GM12878 (cell line): ENCODE measurements around the gene PGBD5. TPM values are rescaled to one million over a fixed set of nuclear protein-coding genes. Genes with fewer than 3 reads are reported as not detected.

Source experiments
- ATAC-seq: fragments of 200-7000 bp; cut with Tn5 transposase; 3 replicates; pipeline ENCODE4 v1.9.1; 2020; ENCODE audit warnings: mild to moderate bottlenecking, moderate library complexity
- BruUV-seq: library from RNA; stranded (reverse); fragments of 400-500 nt; replicated peaks from 2 replicates; lab custom pipeline; 2021; lab: Mats Ljungman, UMichigan
- CTCF ChIA-PET: fragments of 300-600 bp; sonication (Branson Sonifier 250); formaldehyde crosslinking; extraction: SDS; loops from one replicate; lab custom pipeline; 2021; ENCODE audit warnings: inconsistent platforms; lab: Yijun Ruan, JAX
- POLR2A ChIA-PET: fragments of 350-600 bp; formaldehyde crosslinking; extraction: SDS; loops from one replicate; lab custom pipeline; 2021; ENCODE audit warnings: inconsistent platforms; lab: Charles Lee
- RAD21 ChIA-PET: fragments of 300-600 bp; sonication (Branson Sonifier 250); formaldehyde crosslinking; loops from one replicate; lab custom pipeline; 2023; ENCODE audit warnings: antibody characterized with exemption; ENCODE audit not compliant: unreplicated experiment; lab: Charles Lee
- SMC1A ChIA-PET: fragments of 300-600 bp; sonication (Branson Sonifier 250); formaldehyde crosslinking; loops from one replicate; lab custom pipeline; 2023; ENCODE audit not compliant: unreplicated experiment, uncharacterized antibody; lab: Charles Lee
- DNase-seq: peaks from one replicate; pipeline ENCODE4 v3.0.0-alpha.2; 2011; ENCODE audit warnings: low read depth, low spot score
- FAIRE-seq: peaks from 3 replicates; lab custom pipeline; 2011; peaks lifted over from hg19 to GRCh38; lab: Jason Lieb, UNC
- H2AFZ ChIP-seq: 2 replicates; pipeline ENCODE4 v1.6.0; 2011; ENCODE audit warnings: low read depth, low read length, control low read depth; ENCODE audit not compliant: control insufficient read depth
- H3K27ac ChIP-seq: 2 replicates; pipeline ENCODE4 v1.5.1; 2011; ENCODE audit warnings: control low read depth; ENCODE audit not compliant: control insufficient read depth, insufficient read depth
- H3K27me3 ChIP-seq, 2 experiments: replicated peaks in 1 of 2; 2 replicates each; pipeline versions ENCODE4 v1.6.0 to v1.6.1; 2011; ENCODE audit warnings: low read length in 1 of 2; ENCODE audit not compliant: control insufficient read depth in 2 of 2, insufficient read depth in 2 of 2
- H3K36me3 ChIP-seq, 2 experiments: 2 replicates each; pipeline ENCODE4 v1.5.1; 2011; ENCODE audit warnings: low read length in 1 of 2; ENCODE audit not compliant: control insufficient read depth in 2 of 2, insufficient read depth in 2 of 2
- H3K4me1 ChIP-seq: 2 replicates; pipeline ENCODE4 v1.6.1; 2011; ENCODE audit warnings: mild to moderate bottlenecking, low read length, moderate library complexity, mixed read lengths; ENCODE audit not compliant: control insufficient read depth, insufficient read depth
- H3K4me2 ChIP-seq: 2 replicates; pipeline ENCODE4 v1.6.0; 2011; ENCODE audit warnings: control low read depth; ENCODE audit not compliant: control insufficient read depth, insufficient read depth
- H3K4me3 ChIP-seq: fragments of 200-600 bp; sonication (generic); 2 replicates; pipeline ENCODE4 v1.5.1; 2016
- H3K79me2 ChIP-seq: 2 replicates; pipeline ENCODE4 v1.6.0; 2011; ENCODE audit warnings: low read length; ENCODE audit not compliant: control insufficient read depth, insufficient read depth
- H3K9ac ChIP-seq: 2 replicates; pipeline ENCODE4 v1.8.0; 2011; ENCODE audit warnings: low read length, control low read depth, mixed read lengths; ENCODE audit not compliant: control insufficient read depth, insufficient read depth
- H3K9me3 ChIP-seq: replicated peaks from 3 replicates; pipeline ENCODE4 v1.5.1; 2011; ENCODE audit warnings: mild to moderate bottlenecking, low read length; ENCODE audit not compliant: control insufficient read depth, insufficient read depth
- H4K20me1 ChIP-seq: 2 replicates; pipeline ENCODE4 v1.6.0; 2011; ENCODE audit not compliant: control insufficient read depth, insufficient read depth
- ATF3 ChIP-seq: IDR thresholded peaks from 2 replicates; pipeline ENCODE4 v1.6.1; 2011; ENCODE audit warnings: low read depth, mild to moderate bottlenecking, low read length, moderate library complexity, borderline replicate concordance; ENCODE audit errors: extremely low read depth
- BRCA1 ChIP-seq: IDR thresholded peaks from 2 replicates; pipeline ENCODE4 v1.6.1; 2011; ENCODE audit warnings: low read depth, low read length, improper control_type of control experiment
- CREM ChIP-seq: IDR thresholded peaks from 2 replicates; pipeline ENCODE4 v1.6.1; 2014; ENCODE audit warnings: antibody characterized with exemption, low read depth
- CTCF ChIP-seq, 3 experiments: IDR thresholded peaks in 2 of 3; conservative IDR thresholded peaks in 1 of 3; 2 replicates each; pipeline ENCODE4 v1.5.1; 2011; ENCODE audit warnings: low read depth in 3 of 3, low read length in 3 of 3, mild to moderate bottlenecking in 3 of 3, control low read depth in 2 of 3, moderate library complexity in 2 of 3, inconsistent platforms in 1 of 3, mixed read lengths in 1 of 3; ENCODE audit not compliant: control insufficient read depth in 2 of 3, insufficient read depth in 1 of 3; ENCODE audit errors: extremely low read depth in 1 of 3
- EED ChIP-seq: sonication (generic); IDR thresholded peaks from 2 replicates; pipeline ENCODE4 v1.6.1; 2016; ENCODE audit warnings: antibody characterized with exemption, low read depth
- HCFC1 ChIP-seq: fragments of 150-350 bp; IDR thresholded peaks from 2 replicates; pipeline ENCODE4 v1.6.1; 2014; ENCODE audit warnings: low read length
- HDGF ChIP-seq: fragments of 450-650 bp; IDR thresholded peaks from 2 replicates; pipeline ENCODE4 v1.6.1; 2016; ENCODE audit warnings: antibody characterized with exemption
- MYC ChIP-seq: IDR thresholded peaks from 2 replicates; pipeline ENCODE4 v1.6.1; 2011; ENCODE audit warnings: mild to moderate bottlenecking, low read length, moderate library complexity, inconsistent platforms; ENCODE audit not compliant: insufficient read depth, insufficient replicate concordance, insufficient read length, severe bottlenecking
- RAD51 ChIP-seq: fragments of 450-650 bp; IDR thresholded peaks from 2 replicates; pipeline ENCODE4 v1.6.1; 2016; ENCODE audit warnings: moderate library complexity, mild to moderate bottlenecking, inconsistent platforms
- SIN3A ChIP-seq: IDR thresholded peaks from 2 replicates; pipeline ENCODE4 v1.6.1; 2012; ENCODE audit warnings: low read depth, low read length, improper control_type of control experiment
- SIX5 ChIP-seq: IDR thresholded peaks from 2 replicates; pipeline ENCODE4 v1.6.1; 2011; ENCODE audit warnings: mild to moderate bottlenecking, low read depth, low read length, moderate library complexity; ENCODE audit not compliant: severe bottlenecking
- SMC3 ChIP-seq: IDR thresholded peaks from 2 replicates; pipeline ENCODE4 v1.6.1; 2011; ENCODE audit warnings: low read length, improper control_type of control experiment, borderline replicate concordance
- STAT1 ChIP-seq: fragments of 450-650 bp; conservative IDR thresholded peaks from 2 replicates; pipeline ENCODE4 v1.6.1; 2014; ENCODE audit warnings: antibody characterized with exemption, mild to moderate bottlenecking
- TARDBP ChIP-seq: IDR thresholded peaks from 2 replicates; pipeline ENCODE4 v1.6.1; 2016; ENCODE audit warnings: borderline replicate concordance
- USF1 ChIP-seq: IDR thresholded peaks from 2 replicates; pipeline ENCODE4 v1.6.1; 2011; ENCODE audit warnings: borderline replicate concordance, low read depth, mild to moderate bottlenecking, moderate library complexity, mixed read lengths, low read length; ENCODE audit not compliant: insufficient read depth; ENCODE audit errors: extremely low read length
- YBX1 ChIP-seq: fragments of 450-650 bp; IDR thresholded peaks from 2 replicates; pipeline ENCODE4 v1.6.1; 2016; ENCODE audit warnings: antibody characterized with exemption
- YY1 ChIP-seq: IDR thresholded peaks from 2 replicates; pipeline ENCODE4 v1.6.1; 2011; ENCODE audit warnings: low read depth, mild to moderate bottlenecking, low read length
- ZNF207 ChIP-seq: fragments of 450-650 bp; IDR thresholded peaks from 2 replicates; pipeline ENCODE4 v1.6.1; 2014; ENCODE audit warnings: antibody characterized with exemption, mild to moderate bottlenecking, borderline replicate concordance
- whole genome bisulfite sequencing: methylation state at CpG from one replicate; pipeline ENCODE4 v1.1.6; 2016; ENCODE audit warnings: low lambda C conversion rate; ENCODE audit not compliant: insufficient replicate concordance, insufficient coverage; ENCODE audit errors: missing lambda C conversion rate; 5-methylcytosine and 5-hydroxymethylcytosine counted together
- in situ Hi-C: fragments of 300-500 bp; cut with MboI; formaldehyde crosslinking; loops from 9 replicates; pipeline ENCODE4 v1.14.3; 2018; ENCODE audit warnings: mixed read lengths
- intact Hi-C: fragments of 100-400 bp; cut with micrococcal nuclease; formaldehyde crosslinking; loops from one replicate; pipeline ENCODE4 v1.14.2; 2022; ENCODE audit not compliant: unreplicated experiment
- polyA plus RNA-seq, 11 experiments: library from polyadenylated mRNA; depleted of rRNA in 4 of 11; unstranded in 6 of 11; stranded (reverse) in 5 of 11; fragments of >200 nt; fragmentation: Nextera tagmentation in 4 of 11; fragmentation: Illumina TruSeq in 1 of 11; extraction: Ambion mirVana in 4 of 11; extraction: Trizol in 1 of 11; gene quantifications; 1 replicate in 1 of 11; 2 replicates in 10 of 11; pipeline versions ENCODE4 v1.2.1 to v1.2.3, GENCODE V29; 2011 to 2016; ENCODE audit warnings: inconsistent platforms in 2 of 11, missing spikeins in 2 of 11, low read depth in 1 of 11
- total RNA-seq, 4 experiments: library from RNA; depleted of rRNA in 3 of 4; stranded (reverse); fragments of >200 nt in 3 of 4; fragmentation: Illumina TruSeq in 1 of 4; extraction: Trizol in 1 of 4; gene quantifications; 2 replicates each; pipeline versions ENCODE4 v1.2.1 to v1.2.3, GENCODE V29; 2013 to 2021

The PGBD5 gene
- total and polyA plus RNA-seq, 10 of the 15 experiments (the other 5 are each of a cell fraction or from before 2014, with no cell fraction given), result 0.03 TPM; not detected in 9

- Histone ChIP-seq H3K79me2 (no peaks in the 10 kb centered on the region), H3K9ac (no peak overlapping the region), H2AFZ (no peak overlapping the region; the same call in 1 of the 2 replicates), H3K27ac (no peak overlapping the region), H3K4me3 (no peak overlapping the region), H3K4me1 (peaks cover 6% of the 10 kb centered on the region), H3K36me3 (no peaks in the 10 kb centered on the region), H3K27me3 (peaks cover 0 to 1% of the 10 kb centered on the region in 2 experiments; a peak in 1 of 4 replicates), H3K4me2 (no peak overlapping the region), H4K20me1 (no peaks in the 10 kb centered on the region), H3K9me3 (no peaks in the 10 kb centered on the region)
- ChIA-PET RAD21 (no interaction called here), SMC1A (no interaction called here), CTCF (no interaction called here), POLR2A (no interaction called here)
- intact Hi-C loops, result no loop called here
- 62% methylated on average over 30 of the region's 31 CpGs for WGBS
- peak; percentile 51 for ATAC-seq
- BruUV-seq, result no TSS peak
- in situ Hi-C loops, result no loop called here
- no peak for FAIRE-seq
- DNase-seq, result no peak
- TF ChIP-seq SIX5 (no peak), SIN3A (no peak), CTCF (IDR thresholded peaks at IDR 0.05 in 2 of 3, conservative IDR thresholded peaks at IDR 0.05 in 1 of 3; ENCODE audit: control insufficient read depth in 2 of 3, extremely low read depth in 1 of 3, insufficient read depth in 1 of 3, low read depth in 3 of 3, low read length in 3 of 3) (no peak), CREM (no peak), USF1 (no peak), BRCA1 (no peak), YY1 (no peak), STAT1 (no peak), EED (no peak), RAD51 (no peak), SMC3 (no peak), TARDBP (no peak), MYC (no peak), YBX1 (no peak), ATF3 (no peak), HDGF (no peak), HCFC1 (no peak), ZNF207 (no peak)
These were observed 98.9 kb downstream of the PGBD5 start for GRCh38 chr1:230326971-230327891.
